ENCODE measurements around the gene ZC3H10.
"Not testable (repeated sequence)": the region's sequence is repeated elsewhere in the genome, so short reads cannot be mapped to it uniquely, and the experiment has no call there.

The ZC3H10 gene

GRCh38 chr12:56154246-56154771, 36.2 kb downstream of the ZC3H10 start:
- DNase-seq (ENCODE audit: low spot score) = no peak
- TF ChIP-seq CTCF (IDR thresholded peaks at IDR 0.05) = no peak
- H3K4me3 ChIP-seq = no peak overlapping the region
- no peak overlapping the region for H3K27ac ChIP-seq

- TF ChIP-seq CTCF (IDR thresholded peaks at IDR 0.05) = no peak
- Histone ChIP-seq H3K4me3 (no peak overlapping the region), H3K27ac (no peak overlapping the region)
- DNase-seq (ENCODE audit: low spot score) = no peak
These were observed 36.8 kb downstream of the ZC3H10 start for GRCh38 chr12:56154818-56155217.

- DNase-seq (ENCODE audit: low spot score) = no peak
- Histone ChIP-seq H3K27ac (no peak overlapping the region), H3K4me3 (no peak overlapping the region)
- no peak for TF ChIP-seq CTCF (IDR thresholded peaks at IDR 0.05)
These were observed 37.3 kb downstream of the ZC3H10 start for GRCh38 chr12:56155256-56155845.

- H3K27ac ChIP-seq = peak overlapping the region; percentile 98 to 100
- not testable (repeated sequence) for DNase-seq (ENCODE audit: low spot score)
- H3K4me3 ChIP-seq = peak overlapping the region; percentile 96
These were observed 38.6 kb downstream of the ZC3H10 start for GRCh38 chr12:56156464-56157200.

GRCh38 chr12:56157201-56158028, 39.3 kb downstream of the ZC3H10 start:
- peak; percentile 92 for DNase-seq (ENCODE audit: low spot score)
- Histone ChIP-seq H3K4me3 (peak overlapping the region; percentile 96), H3K27ac (peak overlapping the region; percentile 98 to 100)
- TF ChIP-seq CTCF (IDR thresholded peaks at IDR 0.05) = peak; percentile 32

- Histone ChIP-seq H3K27ac (peak within 1 kb of the TSS; percentile 98 to 100), H3K4me3 (peak within 1 kb of the TSS; percentile 96)
- DNase-seq (ENCODE audit: low spot score) = peak; percentile 97
- TF ChIP-seq CTCF (IDR thresholded peaks at IDR 0.05) = peak; percentile 5
These were observed 40.2 kb downstream of the ZC3H10 start, which contains the start of gene MYL6 for GRCh38 chr12:56158029-56158925. Gene MYL6, plus strand, starts transcription at chr12:56158359. Its CDS starts 43 bp downstream, at chr12:56158402.
